ENCODE data around the gene TJAP1.
"Not testable (repeated sequence)": the region's sequence is repeated elsewhere in the genome, so short reads cannot be mapped to it uniquely, and the experiment has no call there.

DNA sequence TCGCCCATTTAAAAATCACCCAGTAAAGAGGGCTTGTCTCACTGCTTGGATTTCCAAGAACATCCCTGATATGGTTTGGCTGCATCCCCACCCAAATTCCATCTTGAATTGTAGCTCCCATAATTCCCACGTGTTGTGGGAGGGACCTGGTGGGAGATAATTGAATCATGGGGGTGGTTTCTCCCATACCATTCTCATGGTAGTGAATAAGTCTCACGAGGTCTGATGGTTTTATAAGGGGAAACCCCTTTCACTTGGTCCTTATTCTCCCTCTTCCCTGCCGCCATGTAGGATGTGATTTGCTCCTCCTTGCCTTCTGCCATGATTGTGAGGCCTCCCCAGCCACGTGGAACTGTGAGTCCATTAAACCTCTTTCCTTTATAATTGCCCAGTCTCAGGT is 10.1 kb upstream of the TJAP1 start:
- TF ChIP-seq, protein P1, sequence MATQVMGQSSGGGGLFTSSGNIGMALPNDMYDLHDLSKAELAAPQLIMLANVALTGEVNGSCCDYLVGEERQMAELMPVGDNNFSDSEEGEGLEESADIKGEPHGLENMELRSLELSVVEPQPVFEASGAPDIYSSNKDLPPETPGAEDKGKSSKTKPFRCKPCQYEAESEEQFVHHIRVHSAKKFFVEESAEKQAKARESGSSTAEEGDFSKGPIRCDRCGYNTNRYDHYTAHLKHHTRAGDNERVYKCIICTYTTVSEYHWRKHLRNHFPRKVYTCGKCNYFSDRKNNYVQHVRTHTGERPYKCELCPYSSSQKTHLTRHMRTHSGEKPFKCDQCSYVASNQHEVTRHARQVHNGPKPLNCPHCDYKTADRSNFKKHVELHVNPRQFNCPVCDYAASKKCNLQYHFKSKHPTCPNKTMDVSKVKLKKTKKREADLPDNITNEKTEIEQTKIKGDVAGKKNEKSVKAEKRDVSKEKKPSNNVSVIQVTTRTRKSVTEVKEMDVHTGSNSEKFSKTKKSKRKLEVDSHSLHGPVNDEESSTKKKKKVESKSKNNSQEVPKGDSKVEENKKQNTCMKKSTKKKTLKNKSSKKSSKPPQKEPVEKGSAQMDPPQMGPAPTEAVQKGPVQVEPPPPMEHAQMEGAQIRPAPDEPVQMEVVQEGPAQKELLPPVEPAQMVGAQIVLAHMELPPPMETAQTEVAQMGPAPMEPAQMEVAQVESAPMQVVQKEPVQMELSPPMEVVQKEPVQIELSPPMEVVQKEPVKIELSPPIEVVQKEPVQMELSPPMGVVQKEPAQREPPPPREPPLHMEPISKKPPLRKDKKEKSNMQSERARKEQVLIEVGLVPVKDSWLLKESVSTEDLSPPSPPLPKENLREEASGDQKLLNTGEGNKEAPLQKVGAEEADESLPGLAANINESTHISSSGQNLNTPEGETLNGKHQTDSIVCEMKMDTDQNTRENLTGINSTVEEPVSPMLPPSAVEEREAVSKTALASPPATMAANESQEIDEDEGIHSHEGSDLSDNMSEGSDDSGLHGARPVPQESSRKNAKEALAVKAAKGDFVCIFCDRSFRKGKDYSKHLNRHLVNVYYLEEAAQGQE (tag by site-specific recombination; IDR thresholded peaks at IDR 0.05) = not testable (repeated sequence)
- TF ChIP-seq ZNF660, ZNF785 (tag by site-specific recombination; IDR thresholded peaks at IDR 0.05): not testable (repeated sequence)
